Esophagus muscularis mucosa (tissue), 3 donors: Measurements from ENCODE around the gene CD19.

Experiments used
- POLR2A ChIP-seq: fragments of 450-650 bp; IDR thresholded peaks from one replicate; pipeline ENCODE4 v1.6.1; 2017; ENCODE audit warnings: antibody characterized with exemption, moderate library complexity, mild to moderate bottlenecking, low read depth
- POLR2AphosphoS5 ChIP-seq, 2 donors: sonication (generic); formaldehyde crosslinking; IDR thresholded peaks; one replicate each; pipeline ENCODE4 v1.6.1; 2017; ENCODE audit warnings: antibody characterized with exemption in 2 of 2
- TF ChIP-seq, protein P1 (sequence below), 3 experiments: fragments of 200-600 bp in 2 of 3; fragments of 450-650 bp in 1 of 3; sonication (generic) in 2 of 3; IDR thresholded peaks; one replicate each; pipeline ENCODE4 v1.5.1; 2017 to 2019; ENCODE audit warnings: antibody characterized with exemption in 3 of 3, mild to moderate bottlenecking in 2 of 3, moderate library complexity in 1 of 3

DNA sequence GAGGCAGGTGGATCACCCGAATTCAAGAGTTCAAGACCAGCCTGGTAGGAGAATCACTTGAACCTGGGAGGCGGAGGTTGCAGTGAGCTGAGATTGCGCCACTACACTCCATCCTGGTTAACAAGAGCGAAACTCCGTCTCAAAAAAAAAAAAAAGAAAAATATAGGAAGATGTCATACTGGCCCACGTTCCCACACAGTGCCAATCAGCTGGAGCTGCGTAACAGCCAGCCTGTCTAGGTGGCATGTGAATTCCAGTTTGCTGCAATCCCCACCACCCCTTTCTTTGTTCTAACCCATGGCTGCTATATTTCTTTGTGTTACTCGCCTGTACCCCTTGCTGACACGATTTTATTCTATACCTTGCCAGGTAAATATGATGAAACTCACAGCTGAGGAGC lies 26.4 kb downstream of the CD19 start:
- no peak for TF ChIP-seq POLR2A
- no peak for TF ChIP-seq POLR2AphosphoS5 (IDR thresholded peaks at IDR 0.05)
- TF ChIP-seq, protein P1, sequence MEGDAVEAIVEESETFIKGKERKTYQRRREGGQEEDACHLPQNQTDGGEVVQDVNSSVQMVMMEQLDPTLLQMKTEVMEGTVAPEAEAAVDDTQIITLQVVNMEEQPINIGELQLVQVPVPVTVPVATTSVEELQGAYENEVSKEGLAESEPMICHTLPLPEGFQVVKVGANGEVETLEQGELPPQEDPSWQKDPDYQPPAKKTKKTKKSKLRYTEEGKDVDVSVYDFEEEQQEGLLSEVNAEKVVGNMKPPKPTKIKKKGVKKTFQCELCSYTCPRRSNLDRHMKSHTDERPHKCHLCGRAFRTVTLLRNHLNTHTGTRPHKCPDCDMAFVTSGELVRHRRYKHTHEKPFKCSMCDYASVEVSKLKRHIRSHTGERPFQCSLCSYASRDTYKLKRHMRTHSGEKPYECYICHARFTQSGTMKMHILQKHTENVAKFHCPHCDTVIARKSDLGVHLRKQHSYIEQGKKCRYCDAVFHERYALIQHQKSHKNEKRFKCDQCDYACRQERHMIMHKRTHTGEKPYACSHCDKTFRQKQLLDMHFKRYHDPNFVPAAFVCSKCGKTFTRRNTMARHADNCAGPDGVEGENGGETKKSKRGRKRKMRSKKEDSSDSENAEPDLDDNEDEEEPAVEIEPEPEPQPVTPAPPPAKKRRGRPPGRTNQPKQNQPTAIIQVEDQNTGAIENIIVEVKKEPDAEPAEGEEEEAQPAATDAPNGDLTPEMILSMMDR (IDR thresholded peaks at IDR 0.05), result no peak
